Endometrial microvascular endothelial cells (primary cell): ENCODE measurements around the gene OCA2. TPM values are rescaled to one million over a fixed set of nuclear protein-coding genes. Genes with fewer than 3 reads are reported as not detected.
"Not testable (repeated sequence)": the region's sequence is repeated elsewhere in the genome, so short reads cannot be mapped to it uniquely, and the experiment has no call there.

Experiments
- in situ Hi-C: cut with HindIII; loops from 2 replicates; pipeline ENCODE4 v1.10.0; 2017; ENCODE audit warnings: low sequenced_read_pairs, low pct_unique_long_range_greater_than_20kb; ENCODE audit errors: inconsistent ontology term
- total RNA-seq: library from RNA; depleted of rRNA; stranded (reverse); fragments of >200 nt; gene quantifications from one replicate; pipeline ENCODE4 v1.2.3, GENCODE V29; 2015; ENCODE audit errors: inconsistent ontology term

Gene OCA2
- total RNA-seq, 1 donor from 2014 or later: not detected

DNA sequence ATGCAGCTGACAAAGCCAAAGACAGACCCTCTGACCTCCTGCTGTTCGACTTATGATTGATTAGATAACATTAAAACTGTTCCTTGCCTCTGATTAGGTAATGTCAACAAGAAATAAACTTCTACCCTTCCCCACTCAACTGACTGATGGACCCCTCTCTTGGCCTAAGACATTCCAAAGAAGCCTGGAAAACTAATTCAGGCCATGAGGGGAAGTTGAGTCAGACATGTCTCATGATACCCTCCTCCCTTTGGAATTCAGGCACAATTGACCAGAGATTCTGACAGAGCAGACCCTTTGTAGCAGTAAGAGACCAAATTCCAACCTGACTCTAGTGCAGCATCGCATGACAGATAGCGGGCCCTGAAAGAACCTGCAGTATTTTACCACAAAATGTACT, 354.5 kb downstream of the OCA2 start:
- in situ Hi-C loops: no loop called here

- in situ Hi-C loops: no loop called here
Measured at GRCh38 chr15:27743638-27744037, 355.5 kb downstream of the OCA2 start.

DNA sequence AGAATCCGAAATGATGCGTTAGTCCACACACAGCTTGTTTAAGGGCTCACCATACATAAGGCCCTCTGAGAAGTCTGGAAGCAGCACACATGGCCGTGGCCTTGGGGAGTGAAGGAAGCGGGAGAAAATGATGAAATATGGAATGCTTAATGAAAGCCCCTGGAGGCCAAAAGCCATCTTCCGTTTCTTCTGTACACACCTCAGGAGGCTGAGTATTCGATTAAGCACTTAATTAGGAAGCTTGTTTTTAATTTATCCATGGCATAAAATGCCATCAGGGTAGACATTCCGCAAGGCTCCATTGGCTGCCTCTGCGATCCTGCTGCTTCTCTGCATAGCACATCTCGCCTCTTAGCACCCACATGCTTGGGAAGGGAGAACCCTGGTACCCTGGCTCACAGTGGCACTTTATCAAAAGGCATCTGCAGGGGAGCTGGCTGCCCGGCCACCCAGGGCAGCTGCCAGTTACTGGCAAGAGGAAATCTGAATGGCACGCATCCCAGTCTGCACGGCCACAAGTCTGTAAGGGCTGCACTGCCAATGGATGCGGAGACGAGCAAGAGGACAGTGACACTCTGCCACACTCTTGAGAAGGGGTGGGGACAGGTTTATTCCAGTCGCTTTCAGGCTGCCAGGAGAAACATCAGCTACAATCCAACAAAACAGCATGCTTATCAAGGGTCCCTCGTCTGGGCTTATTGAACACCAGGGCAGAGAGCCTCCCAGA, 356.2 kb downstream of the OCA2 start:
- in situ Hi-C loops: no loop called here

DNA sequence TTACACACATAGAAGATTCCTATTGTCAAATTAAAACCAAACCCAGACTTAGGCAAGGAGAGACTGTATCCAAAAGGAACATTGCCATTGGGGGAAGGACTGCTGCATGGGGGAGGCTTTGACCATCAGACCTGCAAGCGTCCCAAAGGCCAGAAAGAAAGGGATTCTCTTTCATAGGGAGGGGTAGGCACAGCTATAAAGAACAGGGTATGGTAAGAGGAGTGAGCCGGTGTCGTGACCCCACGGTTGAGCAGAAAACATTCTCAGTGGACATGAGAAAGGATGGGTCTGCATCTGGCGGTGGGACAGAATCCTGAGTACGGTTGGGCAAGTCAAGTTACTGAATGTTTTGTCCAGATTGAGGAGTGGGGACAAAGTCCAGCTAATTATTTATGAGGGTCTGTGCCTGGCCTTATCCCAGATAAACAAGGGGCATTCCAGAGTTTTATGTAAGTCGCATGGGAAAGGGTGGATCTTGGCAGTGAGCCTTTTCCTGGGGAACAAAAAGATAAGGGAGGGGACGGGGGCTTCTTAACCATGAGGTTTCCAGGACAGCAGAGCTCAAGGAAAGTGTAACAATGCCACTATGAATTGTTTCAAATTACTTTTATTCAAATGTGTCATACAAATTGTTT, 357.8 kb downstream of the OCA2 start:
- in situ Hi-C loops: no loop called here

GRCh38 chr15:27734785-27735495, 364.2 kb downstream of the OCA2 start:
- in situ Hi-C loops: no loop called here

- in situ Hi-C loops: no loop called here
Measured at GRCh38 chr15:27731776-27732175, 367.3 kb downstream of the OCA2 start.

GRCh38 chr15:27730868-27731267, 368.2 kb downstream of the OCA2 start:
- in situ Hi-C loops: no loop called here

DNA sequence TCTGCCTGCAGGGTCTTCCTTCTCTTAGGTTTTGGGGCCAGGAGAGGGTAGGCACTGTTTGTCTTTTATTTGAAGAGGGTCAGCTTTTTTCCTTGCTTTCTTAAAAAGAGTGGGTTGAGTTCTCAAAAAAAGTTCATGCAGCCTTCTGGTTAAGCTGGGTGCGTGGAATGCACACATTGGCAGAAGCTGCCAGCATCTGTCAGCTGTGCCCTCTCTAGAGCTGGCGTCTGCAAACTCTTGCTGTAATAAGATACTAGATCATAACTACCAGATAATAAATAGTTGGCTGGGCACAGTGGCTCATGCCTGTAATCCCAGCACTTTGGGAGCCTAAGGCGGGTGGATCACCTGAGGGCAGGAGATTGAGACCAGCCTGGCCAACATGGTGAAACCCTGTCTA, 373.4 kb downstream of the OCA2 start:
- in situ Hi-C loops: no loop called here

DNA sequence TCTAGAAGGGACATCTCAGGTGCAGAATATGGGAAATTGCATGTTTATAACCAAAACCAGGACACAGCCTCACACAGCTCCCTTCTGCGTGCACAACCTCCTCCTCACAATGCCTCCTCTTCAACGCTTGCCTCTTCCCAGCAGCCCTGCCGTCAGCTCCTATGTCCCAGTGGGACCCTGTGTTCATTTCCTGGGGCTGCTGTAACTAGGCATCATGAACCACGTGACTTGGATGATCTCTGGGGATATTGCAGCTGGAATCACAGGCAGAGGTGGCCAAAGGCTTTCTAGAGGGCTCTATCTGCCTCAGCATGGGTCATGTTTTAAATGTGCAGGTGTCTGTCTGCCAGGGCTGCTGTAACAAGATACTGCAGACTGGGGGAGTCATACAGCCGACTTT, 375.3 kb downstream of the OCA2 start:
- in situ Hi-C loops: no loop called here

DNA sequence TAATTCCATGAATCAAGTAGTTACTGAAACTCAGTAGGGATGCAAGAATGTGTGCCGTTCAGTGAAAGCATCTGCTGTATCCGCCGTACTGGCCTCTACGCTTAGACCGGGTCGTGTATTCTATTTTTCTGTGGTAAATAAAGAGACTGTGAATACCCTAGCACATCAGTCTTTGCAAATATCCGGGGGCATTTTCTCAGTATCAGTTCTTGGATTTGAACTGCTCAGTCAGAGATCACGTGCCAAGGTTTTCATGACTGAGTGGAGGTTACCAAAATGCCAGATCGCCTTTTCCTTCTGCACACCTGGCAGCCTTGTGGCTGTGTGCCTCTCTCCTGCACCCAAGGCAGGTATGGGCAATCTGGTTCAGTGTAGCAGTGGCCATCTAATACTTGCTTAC, 377.0 kb downstream of the OCA2 start:
- in situ Hi-C loops: no loop called here

GRCh38 chr15:27714675-27715074, 384.4 kb downstream of the OCA2 start:
- in situ Hi-C loops: no loop called here

DNA sequence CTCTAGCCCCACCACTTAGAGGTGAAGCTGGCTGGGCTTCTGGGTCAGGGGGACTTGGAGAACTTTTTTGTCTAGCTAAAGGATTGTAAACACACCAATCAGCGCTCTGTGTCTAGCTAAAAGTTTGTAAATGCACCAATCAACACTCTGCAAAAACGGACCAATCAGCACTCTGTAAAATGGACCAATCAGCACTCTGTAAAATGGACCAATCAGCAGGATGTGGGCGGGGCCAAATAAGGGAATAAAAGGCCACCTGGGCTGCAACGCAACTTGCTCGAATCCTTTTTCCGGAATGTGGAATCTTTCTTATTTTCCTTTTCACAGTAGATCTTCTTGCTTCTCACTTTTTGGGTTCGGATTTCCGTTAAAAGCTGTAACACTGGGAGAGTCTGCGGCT, 385.3 kb downstream of the OCA2 start:
- in situ Hi-C loops: not testable (repeated sequence)

DNA sequence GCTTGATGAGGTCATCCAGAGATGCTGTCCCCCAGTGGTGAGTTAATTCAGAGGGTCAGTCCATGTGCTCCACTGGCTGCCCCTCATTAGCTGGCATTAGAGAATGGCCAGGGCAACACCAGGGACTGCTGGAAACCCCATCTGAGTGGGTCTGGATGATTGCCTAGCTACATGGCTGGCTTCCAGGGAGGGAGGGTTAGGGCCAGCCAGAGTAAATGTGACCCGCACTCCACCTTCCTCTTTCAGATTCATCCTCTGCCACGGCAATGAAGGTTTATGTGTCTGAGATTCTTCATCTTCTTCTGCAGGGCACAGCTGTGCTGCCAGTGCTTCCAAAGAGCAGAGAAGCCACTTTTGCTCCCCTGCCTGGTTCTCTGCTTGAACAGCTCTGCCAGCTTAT, 391.9 kb downstream of the OCA2 start:
- in situ Hi-C loops: no loop called here

DNA sequence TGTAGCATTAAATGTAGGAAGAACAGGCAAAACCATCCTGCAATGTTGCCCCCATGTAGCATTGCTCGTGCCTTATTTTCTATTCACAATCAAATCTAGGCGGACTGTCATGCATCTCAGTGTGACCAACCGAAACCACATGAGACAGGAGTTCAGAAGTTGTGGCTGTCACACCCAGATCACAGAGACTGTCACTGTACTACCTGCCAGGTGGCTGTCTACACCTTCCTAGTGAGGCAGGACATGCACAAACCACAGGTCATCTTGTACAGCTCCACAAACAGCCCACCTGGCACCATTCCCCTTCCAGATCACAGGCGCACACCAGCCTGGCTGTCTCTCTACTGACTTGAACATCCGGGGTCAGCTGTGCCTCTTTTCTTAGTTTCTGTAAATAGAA, 392.8 kb downstream of the OCA2 start:
- in situ Hi-C loops: no loop called here

GRCh38 chr15:27705056-27705455, 394.1 kb downstream of the OCA2 start:
- in situ Hi-C loops: no loop called here

Other genes starting within 250 kb of the OCA2 start
- gene HERC2, start 222.9 kb upstream of the OCA2 start, total RNA-seq: 83.4 TPM